Neural cell (in vitro differentiated cells): ENCODE results near the gene PLEKHA5. TPM values are rescaled to one million over a fixed set of nuclear protein-coding genes. Genes with fewer than 3 reads are reported as not detected.
"Not testable (repeated sequence)": the region's sequence is repeated elsewhere in the genome, so short reads cannot be mapped to it uniquely, and the experiment has no call there.

Experiments used
- H2AFZ ChIP-seq: fragments of 200-600, 300-800 bp; sonication (generic), shearing (Covaris generic); 2 replicates; pipeline ENCODE4 v1.6.0; 2014; ENCODE audit warnings: low read depth, mild to moderate bottlenecking, antibody characterized with exemption, low read length, moderate library complexity
- H3F3A ChIP-seq: fragments of 200-600 bp; shearing (Covaris generic); 2 replicates; pipeline ENCODE4 v1.6.1; 2016; ENCODE audit warnings: mild to moderate bottlenecking, moderate library complexity, mixed read lengths, antibody characterized with exemption, low read length; ENCODE audit not compliant: insufficient read depth, poor library complexity, severe bottlenecking
- H3K27ac ChIP-seq: fragments of 200-600, 300-800 bp; sonication (generic), shearing (Covaris generic); 2 replicates; pipeline ENCODE4 v1.5.1; 2014; ENCODE audit warnings: mild to moderate bottlenecking, low read length, moderate library complexity
- H3K27me3 ChIP-seq: fragments of 300-800, 200-600 bp; sonication (generic), shearing (Covaris generic); 2 replicates; pipeline ENCODE4 v1.6.0; 2014; ENCODE audit warnings: mild to moderate bottlenecking, low read depth, low read length, moderate library complexity; ENCODE audit not compliant: insufficient read depth
- H3K36me3 ChIP-seq: fragments of 300-800, 200-600 bp; sonication (generic), shearing (Covaris generic); 2 replicates; pipeline ENCODE4 v1.5.1; 2014; ENCODE audit warnings: mild to moderate bottlenecking, antibody characterized with exemption, low read length, moderate library complexity; ENCODE audit not compliant: insufficient read depth
- H3K4me2 ChIP-seq: fragments of 300-800, 200-600 bp; sonication (generic), shearing (Covaris generic); 2 replicates; pipeline ENCODE4 v1.6.0; 2014; ENCODE audit warnings: mild to moderate bottlenecking, low read length
- H3K4me3 ChIP-seq: fragments of 300-800, 200-600 bp; sonication (generic), shearing (Covaris generic); 2 replicates; pipeline ENCODE4 v1.5.1; 2014; ENCODE audit warnings: mild to moderate bottlenecking, low read length, moderate library complexity
- H3K79me2 ChIP-seq: fragments of 200-600 bp; shearing (Covaris generic); replicated peaks from 2 replicates; pipeline ENCODE4 v1.6.0; 2014; ENCODE audit warnings: mild to moderate bottlenecking, low read length, moderate library complexity; ENCODE audit not compliant: insufficient read depth
- H3K9ac ChIP-seq: fragments of 300-800, 200-600 bp; sonication (generic), shearing (Covaris generic); 2 replicates; pipeline ENCODE4 v1.6.1; 2016; ENCODE audit warnings: mild to moderate bottlenecking, low read length, mixed read lengths
- H3K9me2 ChIP-seq: fragments of 200-600 bp; shearing (Covaris generic); 2 replicates; pipeline ENCODE4 v1.6.1; 2016; ENCODE audit warnings: mild to moderate bottlenecking, low read length, mixed read lengths; ENCODE audit not compliant: insufficient read depth
- H3K9me3 ChIP-seq: fragments of 200-600, 300-800 bp; sonication (generic), shearing (Covaris generic); 2 replicates; pipeline ENCODE4 v1.6.1; 2016; ENCODE audit warnings: mild to moderate bottlenecking, mixed run types, low read length, moderate library complexity, mixed read lengths
- H4K20me1 ChIP-seq: fragments of 200-600 bp; shearing (Covaris generic); 2 replicates; pipeline ENCODE4 v1.6.1; 2016; ENCODE audit warnings: mild to moderate bottlenecking, mixed run types; ENCODE audit not compliant: insufficient read depth
- EP300 ChIP-seq: fragments of 450-650 bp; conservative IDR thresholded peaks from 2 replicates; pipeline ENCODE4 v1.6.1; 2014; ENCODE audit warnings: antibody characterized with exemption, mild to moderate bottlenecking, moderate library complexity; ENCODE audit not compliant: poor library complexity, severe bottlenecking
- EZH2 ChIP-seq: fragments of 200-600, 300-800 bp; shearing (Covaris generic), sonication (generic); IDR thresholded peaks from 2 replicates; pipeline ENCODE4 v1.6.1; 2014; ENCODE audit warnings: antibody characterized with exemption, low read length, borderline replicate concordance, mild to moderate bottlenecking; ENCODE audit not compliant: insufficient read depth, poor library complexity, severe bottlenecking
- MXI1 ChIP-seq: fragments of 450-650 bp; conservative IDR thresholded peaks from 2 replicates; pipeline ENCODE4 v1.6.1; 2014; ENCODE audit warnings: antibody characterized with exemption, mild to moderate bottlenecking; ENCODE audit not compliant: poor library complexity, severe bottlenecking
- POLR2AphosphoS5 ChIP-seq: IDR thresholded peaks from 2 replicates; pipeline ENCODE4 v1.6.1; 2012
- RAD21 ChIP-seq: fragments of 450-650 bp; conservative IDR thresholded peaks from 2 replicates; pipeline ENCODE4 v1.6.1; 2014; ENCODE audit warnings: antibody characterized with exemption, mild to moderate bottlenecking, moderate library complexity
- SMC3 ChIP-seq: fragments of 450-650 bp; conservative IDR thresholded peaks from 2 replicates; pipeline ENCODE4 v1.6.1; 2014; ENCODE audit warnings: antibody characterized with exemption, mild to moderate bottlenecking, moderate library complexity; ENCODE audit not compliant: poor library complexity
- TAF1 ChIP-seq: IDR thresholded peaks from 2 replicates; pipeline ENCODE4 v1.6.1; 2012; ENCODE audit warnings: low read depth
- polyA plus RNA-seq: library from polyadenylated mRNA; depleted of rRNA; stranded (reverse); fragments of >200 nt; gene quantifications from 2 replicates; pipeline ENCODE4 v1.2.3, GENCODE V29; 2014
- TF ChIP-seq, protein P1 (sequence below): fragments of 450-650 bp; IDR thresholded peaks from 2 replicates; pipeline ENCODE4 v1.5.1; 2014; ENCODE audit warnings: antibody characterized with exemption, mild to moderate bottlenecking, moderate library complexity; ENCODE audit not compliant: poor library complexity, severe bottlenecking
- TF ChIP-seq, protein P2 (sequence below): IDR thresholded peaks from 2 replicates; pipeline ENCODE4 v1.6.1; 2012; ENCODE audit warnings: borderline replicate concordance

The PLEKHA5 gene
- polyA plus RNA-seq, 1 donor from 2014 or later, result 130 TPM

DNA sequence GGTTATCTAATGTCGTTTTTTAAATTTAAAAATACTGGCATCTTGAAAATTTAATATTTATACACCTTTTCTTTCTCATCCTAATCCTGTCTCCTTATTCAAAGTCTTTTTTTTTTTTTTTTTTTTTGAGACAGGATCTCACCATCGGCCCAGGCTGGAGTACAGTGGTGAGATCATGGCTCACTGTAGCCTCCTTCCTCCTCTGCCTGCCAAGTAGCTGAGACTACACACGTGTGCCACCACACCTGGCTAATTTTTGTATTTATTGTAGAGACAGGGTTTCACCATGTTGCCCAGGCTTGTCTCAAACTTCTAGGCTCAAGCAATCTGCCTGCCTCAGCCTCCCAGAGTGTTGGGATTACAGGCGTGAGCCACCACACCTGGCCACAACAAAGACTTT is 221.3 kb downstream of the PLEKHA5 start:
- peaks cover 10% of the 10 kb centered on the region for H3K36me3 ChIP-seq
- H3K9me2 ChIP-seq, result not testable (repeated sequence)

DNA sequence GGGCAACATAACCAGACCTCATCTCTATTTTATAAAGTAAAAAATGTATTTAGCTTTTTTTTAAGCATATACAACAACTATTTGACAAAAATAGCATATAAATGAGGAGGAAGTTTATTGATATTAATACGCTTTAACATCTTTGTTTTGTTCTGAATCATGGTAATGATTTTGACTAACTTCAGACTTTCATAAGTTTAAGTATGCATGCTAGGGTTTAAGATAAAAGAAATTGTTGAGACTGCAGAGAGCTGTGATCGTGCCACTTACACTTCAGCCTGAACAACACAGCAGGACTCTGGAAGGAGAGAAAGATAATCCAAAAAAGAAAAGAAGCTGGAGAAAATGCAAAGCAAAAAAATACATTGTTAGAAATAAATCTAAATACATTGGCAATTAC is 221.8 kb downstream of the PLEKHA5 start:
- H3F3A ChIP-seq, result no peaks in the 10 kb centered on the region
- H4K20me1 ChIP-seq, result no peaks in the 10 kb centered on the region
- H3K36me3 ChIP-seq, result peaks cover 8% of the 10 kb centered on the region
- H3K79me2 ChIP-seq, result no peaks in the 10 kb centered on the region
- no peak overlapping the region for H3K4me2 ChIP-seq
- no peak overlapping the region for H2AFZ ChIP-seq
- no peak overlapping the region for H3K9ac ChIP-seq
- no peak overlapping the region for H3K4me3 ChIP-seq
- no peaks in the 10 kb centered on the region for H3K9me2 ChIP-seq
- H3K27ac ChIP-seq, result no peak overlapping the region
- TF ChIP-seq EZH2 (no peak), POLR2AphosphoS5 (no peak), TAF1 (no peak), EP300 (no peak), MXI1 (no peak), RAD21 (no peak), SMC3 (no peak)
- TF ChIP-seq, protein P1, sequence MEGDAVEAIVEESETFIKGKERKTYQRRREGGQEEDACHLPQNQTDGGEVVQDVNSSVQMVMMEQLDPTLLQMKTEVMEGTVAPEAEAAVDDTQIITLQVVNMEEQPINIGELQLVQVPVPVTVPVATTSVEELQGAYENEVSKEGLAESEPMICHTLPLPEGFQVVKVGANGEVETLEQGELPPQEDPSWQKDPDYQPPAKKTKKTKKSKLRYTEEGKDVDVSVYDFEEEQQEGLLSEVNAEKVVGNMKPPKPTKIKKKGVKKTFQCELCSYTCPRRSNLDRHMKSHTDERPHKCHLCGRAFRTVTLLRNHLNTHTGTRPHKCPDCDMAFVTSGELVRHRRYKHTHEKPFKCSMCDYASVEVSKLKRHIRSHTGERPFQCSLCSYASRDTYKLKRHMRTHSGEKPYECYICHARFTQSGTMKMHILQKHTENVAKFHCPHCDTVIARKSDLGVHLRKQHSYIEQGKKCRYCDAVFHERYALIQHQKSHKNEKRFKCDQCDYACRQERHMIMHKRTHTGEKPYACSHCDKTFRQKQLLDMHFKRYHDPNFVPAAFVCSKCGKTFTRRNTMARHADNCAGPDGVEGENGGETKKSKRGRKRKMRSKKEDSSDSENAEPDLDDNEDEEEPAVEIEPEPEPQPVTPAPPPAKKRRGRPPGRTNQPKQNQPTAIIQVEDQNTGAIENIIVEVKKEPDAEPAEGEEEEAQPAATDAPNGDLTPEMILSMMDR, result no peak
- TF ChIP-seq, protein P2, sequence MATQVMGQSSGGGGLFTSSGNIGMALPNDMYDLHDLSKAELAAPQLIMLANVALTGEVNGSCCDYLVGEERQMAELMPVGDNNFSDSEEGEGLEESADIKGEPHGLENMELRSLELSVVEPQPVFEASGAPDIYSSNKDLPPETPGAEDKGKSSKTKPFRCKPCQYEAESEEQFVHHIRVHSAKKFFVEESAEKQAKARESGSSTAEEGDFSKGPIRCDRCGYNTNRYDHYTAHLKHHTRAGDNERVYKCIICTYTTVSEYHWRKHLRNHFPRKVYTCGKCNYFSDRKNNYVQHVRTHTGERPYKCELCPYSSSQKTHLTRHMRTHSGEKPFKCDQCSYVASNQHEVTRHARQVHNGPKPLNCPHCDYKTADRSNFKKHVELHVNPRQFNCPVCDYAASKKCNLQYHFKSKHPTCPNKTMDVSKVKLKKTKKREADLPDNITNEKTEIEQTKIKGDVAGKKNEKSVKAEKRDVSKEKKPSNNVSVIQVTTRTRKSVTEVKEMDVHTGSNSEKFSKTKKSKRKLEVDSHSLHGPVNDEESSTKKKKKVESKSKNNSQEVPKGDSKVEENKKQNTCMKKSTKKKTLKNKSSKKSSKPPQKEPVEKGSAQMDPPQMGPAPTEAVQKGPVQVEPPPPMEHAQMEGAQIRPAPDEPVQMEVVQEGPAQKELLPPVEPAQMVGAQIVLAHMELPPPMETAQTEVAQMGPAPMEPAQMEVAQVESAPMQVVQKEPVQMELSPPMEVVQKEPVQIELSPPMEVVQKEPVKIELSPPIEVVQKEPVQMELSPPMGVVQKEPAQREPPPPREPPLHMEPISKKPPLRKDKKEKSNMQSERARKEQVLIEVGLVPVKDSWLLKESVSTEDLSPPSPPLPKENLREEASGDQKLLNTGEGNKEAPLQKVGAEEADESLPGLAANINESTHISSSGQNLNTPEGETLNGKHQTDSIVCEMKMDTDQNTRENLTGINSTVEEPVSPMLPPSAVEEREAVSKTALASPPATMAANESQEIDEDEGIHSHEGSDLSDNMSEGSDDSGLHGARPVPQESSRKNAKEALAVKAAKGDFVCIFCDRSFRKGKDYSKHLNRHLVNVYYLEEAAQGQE, result no peak
- no peaks in the 10 kb centered on the region for H3K27me3 ChIP-seq
- no peaks in the 10 kb centered on the region for H3K9me3 ChIP-seq

More for the DNA sequence above, 221.3 kb downstream of the PLEKHA5 start:
- not testable (repeated sequence) for H3K9me3 ChIP-seq, H3K27me3 ChIP-seq, H4K20me1 ChIP-seq, H3F3A ChIP-seq, H3K4me3 ChIP-seq, H2AFZ ChIP-seq, H3K9ac ChIP-seq, H3K4me2 ChIP-seq, H3K79me2 ChIP-seq, H3K27ac ChIP-seq

DNA sequence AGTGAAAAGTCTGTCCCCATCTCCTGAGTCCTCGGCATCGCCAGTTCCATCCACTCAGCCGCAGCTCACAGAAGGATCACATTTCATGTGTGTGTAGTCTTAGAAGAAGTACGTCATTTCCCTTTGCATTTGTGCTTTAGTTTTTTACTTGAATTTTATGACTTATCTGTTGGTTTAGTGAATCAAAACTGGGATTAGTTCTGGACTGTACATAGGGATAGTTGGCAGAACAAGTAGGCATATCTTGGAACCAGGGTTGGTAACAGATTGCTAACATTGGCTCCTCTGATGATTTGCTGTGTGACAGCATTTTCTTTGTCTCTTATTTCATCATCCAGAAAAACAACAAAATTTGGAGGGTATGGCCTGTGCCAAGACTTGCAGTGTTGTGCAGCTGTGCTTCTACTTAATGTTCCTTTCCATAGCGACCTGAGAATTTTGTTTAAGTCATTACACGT is 240.2 kb downstream of the PLEKHA5 start:
- H3K4me3 ChIP-seq, result no peak overlapping the region
- no peaks in the 10 kb centered on the region for H4K20me1 ChIP-seq
- H3K36me3 ChIP-seq, result peaks cover 20% of the 10 kb centered on the region
- H3K27me3 ChIP-seq, result no peaks in the 10 kb centered on the region
- no peak overlapping the region for H3K27ac ChIP-seq
- no peak overlapping the region for H3K4me2 ChIP-seq
- no peaks in the 10 kb centered on the region for H3K9me2 ChIP-seq
- H3K9me3 ChIP-seq, result no peaks in the 10 kb centered on the region
- no peak overlapping the region for H2AFZ ChIP-seq
- no peaks in the 10 kb centered on the region for H3K79me2 ChIP-seq
- H3K9ac ChIP-seq, result no peak overlapping the region
- TF ChIP-seq TAF1, result no peak
- TF ChIP-seq POLR2AphosphoS5, result no peak
- TF ChIP-seq, protein P1, result no peak
- TF ChIP-seq MXI1, result no peak
- TF ChIP-seq, protein P2, result no peak
- no peak for TF ChIP-seq RAD21
- no peak for TF ChIP-seq EZH2
- no peak for TF ChIP-seq EP300
- no peak for TF ChIP-seq SMC3
- H3F3A ChIP-seq, result no peaks in the 10 kb centered on the region
